ENCODE results near the gene POPDC3. TPM values are rescaled to one million over a fixed set of nuclear protein-coding genes. Genes with fewer than 3 reads are reported as not detected.

Gene POPDC3
- total RNA-seq, 1 donor from 2014 or later: 8.2 TPM

DNA sequence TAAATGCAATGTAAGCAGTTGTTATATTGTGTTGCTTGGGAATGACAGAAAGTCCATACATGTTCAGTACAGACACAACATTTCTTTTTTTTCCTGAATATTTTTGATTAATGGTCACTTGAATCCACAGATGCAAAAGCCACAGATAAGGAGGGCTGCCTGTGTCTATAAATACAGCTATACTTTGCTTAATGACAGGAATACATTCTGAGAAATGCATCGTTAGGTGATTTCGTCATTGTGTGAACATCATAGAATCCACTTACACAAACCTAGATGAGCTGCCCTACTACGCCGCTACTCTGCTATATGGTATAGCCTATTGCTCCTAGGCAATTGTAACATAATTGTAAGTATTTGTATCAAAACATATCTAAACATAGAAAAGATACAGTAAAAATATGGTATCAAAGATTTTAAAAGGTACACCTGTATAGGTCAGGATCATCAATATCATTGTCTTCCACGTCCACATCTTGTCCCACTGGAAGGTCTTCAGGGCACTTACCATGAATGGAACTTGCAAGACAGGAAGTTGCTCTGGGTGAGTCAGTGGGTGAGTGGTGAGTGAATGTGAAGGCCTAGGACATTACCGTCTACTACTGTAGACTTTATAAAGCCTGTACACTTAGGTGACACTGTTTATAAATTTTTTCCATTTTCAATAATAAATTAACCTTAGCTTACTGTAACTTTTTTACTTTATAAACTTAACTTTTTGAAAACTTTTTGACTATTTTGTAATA, 27.9 kb upstream of the POPDC3 start:
- H3K27me3 ChIP-seq: no peaks in the 10 kb centered on the region
- no peaks in the 10 kb centered on the region for H3K36me3 Mint-ChIP-seq
- no peak overlapping the region for H3K27ac ChIP-seq
- H3K36me3 ChIP-seq: no peaks in the 10 kb centered on the region
- no peaks in the 10 kb centered on the region for H3K9me3 ChIP-seq (ENCODE audit: low read depth)
- H3K9me3 Mint-ChIP-seq: no peaks in the 10 kb centered on the region
- no peak overlapping the region for H2AFZ ChIP-seq (replicated peaks)
- no peaks in the 10 kb centered on the region for H3K79me2 ChIP-seq (ENCODE audit: low read depth)
- no peak for DNase-seq (ENCODE audit: low spot score)
- no peaks in the 10 kb centered on the region for H3K27me3 Mint-ChIP-seq (ENCODE audit: insufficient read depth, low read depth)
- no peak overlapping the region for H3K27ac Mint-ChIP-seq
- H3K9ac ChIP-seq: no peak overlapping the region
- no peak overlapping the region for H3K4me3 ChIP-seq
- H3K4me2 ChIP-seq: no peak overlapping the region
- H3K4me1 Mint-ChIP-seq: peaks cover 5% of the 10 kb centered on the region
- no peaks in the 10 kb centered on the region for H3K4me1 ChIP-seq
- no peaks in the 10 kb centered on the region for H3F3A ChIP-seq (ENCODE audit: low read depth)
- no peak overlapping the region for H3K4me3 Mint-ChIP-seq
- TF ChIP-seq EZH2 (IDR thresholded peaks at IDR 0.05) (no peak), EZH2phosphoT487 (IDR thresholded peaks at IDR 0.05) (no peak)
- TF ChIP-seq, protein P1, sequence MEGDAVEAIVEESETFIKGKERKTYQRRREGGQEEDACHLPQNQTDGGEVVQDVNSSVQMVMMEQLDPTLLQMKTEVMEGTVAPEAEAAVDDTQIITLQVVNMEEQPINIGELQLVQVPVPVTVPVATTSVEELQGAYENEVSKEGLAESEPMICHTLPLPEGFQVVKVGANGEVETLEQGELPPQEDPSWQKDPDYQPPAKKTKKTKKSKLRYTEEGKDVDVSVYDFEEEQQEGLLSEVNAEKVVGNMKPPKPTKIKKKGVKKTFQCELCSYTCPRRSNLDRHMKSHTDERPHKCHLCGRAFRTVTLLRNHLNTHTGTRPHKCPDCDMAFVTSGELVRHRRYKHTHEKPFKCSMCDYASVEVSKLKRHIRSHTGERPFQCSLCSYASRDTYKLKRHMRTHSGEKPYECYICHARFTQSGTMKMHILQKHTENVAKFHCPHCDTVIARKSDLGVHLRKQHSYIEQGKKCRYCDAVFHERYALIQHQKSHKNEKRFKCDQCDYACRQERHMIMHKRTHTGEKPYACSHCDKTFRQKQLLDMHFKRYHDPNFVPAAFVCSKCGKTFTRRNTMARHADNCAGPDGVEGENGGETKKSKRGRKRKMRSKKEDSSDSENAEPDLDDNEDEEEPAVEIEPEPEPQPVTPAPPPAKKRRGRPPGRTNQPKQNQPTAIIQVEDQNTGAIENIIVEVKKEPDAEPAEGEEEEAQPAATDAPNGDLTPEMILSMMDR (IDR thresholded peaks at IDR 0.05): no peak
- H4K20me1 ChIP-seq (ENCODE audit: low read depth): no peaks in the 10 kb centered on the region

DNA sequence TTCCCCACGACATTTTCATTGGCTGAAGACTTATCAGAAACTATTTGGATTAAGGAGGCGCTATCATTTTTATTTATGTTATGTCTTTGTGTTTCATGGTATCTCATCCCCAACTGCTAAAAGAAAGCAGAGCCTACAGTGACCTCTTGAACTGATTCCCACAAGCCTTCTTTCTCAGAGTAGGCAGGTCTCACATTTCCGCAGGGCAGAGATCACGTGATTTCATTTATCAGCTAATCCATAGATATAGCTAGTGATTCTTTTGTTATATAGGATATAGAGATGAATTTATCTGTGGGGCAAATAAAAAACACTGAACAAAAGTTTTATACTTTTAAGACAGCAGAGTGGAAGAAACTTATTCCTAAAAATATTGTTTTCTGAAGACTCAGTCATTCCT, 25.0 kb upstream of the POPDC3 start:
- no peak overlapping the region for H3K4me2 ChIP-seq
- no peak overlapping the region for H3K4me3 ChIP-seq
- no peaks in the 10 kb centered on the region for H3K36me3 Mint-ChIP-seq
- H3F3A ChIP-seq (ENCODE audit: low read depth): no peaks in the 10 kb centered on the region
- H3K4me3 Mint-ChIP-seq: no peak overlapping the region
- H3K36me3 ChIP-seq: no peaks in the 10 kb centered on the region
- no peaks in the 10 kb centered on the region for H3K9me3 ChIP-seq (ENCODE audit: low read depth)
- no peak for TF ChIP-seq EZH2 (IDR thresholded peaks at IDR 0.05)
- TF ChIP-seq EZH2phosphoT487 (IDR thresholded peaks at IDR 0.05): no peak
- TF ChIP-seq, protein P1 (IDR thresholded peaks at IDR 0.05): no peak
- peaks cover 5% of the 10 kb centered on the region for H3K4me1 Mint-ChIP-seq
- H3K27me3 Mint-ChIP-seq (ENCODE audit: insufficient read depth, low read depth): peaks cover 2% of the 10 kb centered on the region
- peak overlapping the region; percentile 37 for H2AFZ ChIP-seq (replicated peaks)
- no peaks in the 10 kb centered on the region for H4K20me1 ChIP-seq (ENCODE audit: low read depth)
- DNase-seq (ENCODE audit: low spot score): no peak
- H3K79me2 ChIP-seq (ENCODE audit: low read depth): no peaks in the 10 kb centered on the region
- H3K27me3 ChIP-seq: no peaks in the 10 kb centered on the region
- H3K4me1 ChIP-seq: no peaks in the 10 kb centered on the region
- H3K9ac ChIP-seq: no peak overlapping the region
- H3K27ac ChIP-seq: no peak overlapping the region
- H3K9me3 Mint-ChIP-seq: no peaks in the 10 kb centered on the region
- H3K27ac Mint-ChIP-seq: no peak overlapping the region

DNA sequence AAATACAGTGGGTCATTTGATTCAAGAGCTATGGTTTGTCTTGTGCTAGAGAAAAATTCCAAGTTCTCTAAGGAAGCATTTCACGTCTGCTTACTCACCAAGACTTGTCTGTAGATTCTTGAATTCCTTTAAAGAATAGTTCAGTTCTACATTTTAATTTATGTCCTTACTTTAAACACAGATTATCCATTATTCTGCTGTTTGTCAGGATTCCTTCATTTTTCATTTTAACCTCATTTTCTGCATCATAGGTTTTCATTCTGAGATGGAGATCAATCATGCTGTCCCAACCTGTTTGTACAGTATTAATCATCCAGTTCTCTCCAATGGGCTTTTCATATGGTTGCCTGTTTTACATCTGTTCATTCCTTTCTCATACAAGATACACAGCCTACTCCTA, 24.5 kb upstream of the POPDC3 start:
- no peak overlapping the region for H3K4me3 Mint-ChIP-seq
- Histone ChIP-seq H3K4me2 (no peak overlapping the region), H3K27me3 (no peaks in the 10 kb centered on the region)

More for the DNA sequence above, 24.5 kb upstream of the POPDC3 start:
- no peaks in the 10 kb centered on the region for H3K36me3 ChIP-seq
- TF ChIP-seq EZH2 (IDR thresholded peaks at IDR 0.05) (no peak), EZH2phosphoT487 (IDR thresholded peaks at IDR 0.05) (no peak)
- TF ChIP-seq, protein P1 (IDR thresholded peaks at IDR 0.05): no peak
- H3F3A ChIP-seq (ENCODE audit: low read depth): no peaks in the 10 kb centered on the region
- H3K27ac ChIP-seq: no peak overlapping the region
- no peaks in the 10 kb centered on the region for H3K79me2 ChIP-seq (ENCODE audit: low read depth)
- H3K4me1 ChIP-seq: no peaks in the 10 kb centered on the region
- H3K27ac Mint-ChIP-seq: no peak overlapping the region
- H3K9me3 Mint-ChIP-seq: no peaks in the 10 kb centered on the region
- H3K9me3 ChIP-seq (ENCODE audit: low read depth): no peaks in the 10 kb centered on the region
- peaks cover 2% of the 10 kb centered on the region for H3K27me3 Mint-ChIP-seq (ENCODE audit: insufficient read depth, low read depth)
- peaks cover 3% of the 10 kb centered on the region for H3K4me1 Mint-ChIP-seq
- H3K36me3 Mint-ChIP-seq: no peaks in the 10 kb centered on the region
- peak overlapping the region; percentile 37 for H2AFZ ChIP-seq (replicated peaks)
- DNase-seq (ENCODE audit: low spot score): no peak
- no peaks in the 10 kb centered on the region for H4K20me1 ChIP-seq (ENCODE audit: low read depth)
- no peak overlapping the region for H3K4me3 ChIP-seq
- no peak overlapping the region for H3K9ac ChIP-seq

All from neural progenitor cell (in vitro differentiated cells).